HFFc6 (cell line): ENCODE data around the gene REXO5. TPM values are rescaled to one million over a fixed set of nuclear protein-coding genes. Genes with fewer than 3 reads are reported as not detected.

Experiments used
- DNase-seq: peaks from one replicate; pipeline ENCODE4 v3.0.0-alpha.2; 2018
- H3K27ac Mint-ChIP-seq: 2 replicates; pipeline ENCODE4 v1.8.0; 2020; ENCODE audit warnings: mild to moderate bottlenecking, mixed read lengths
- H3K27me3 Mint-ChIP-seq: 2 replicates; pipeline ENCODE4 v1.8.0; 2021; ENCODE audit warnings: mild to moderate bottlenecking, moderate library complexity, mixed read lengths; ENCODE audit not compliant: insufficient read depth
- H3K36me3 Mint-ChIP-seq: 2 replicates; pipeline ENCODE4 v1.8.0; 2021; ENCODE audit warnings: low read depth, mixed read lengths
- H3K4me1 Mint-ChIP-seq: 2 replicates; pipeline ENCODE4 v1.8.0; 2020; ENCODE audit warnings: low read depth, mixed read lengths
- H3K4me3 Mint-ChIP-seq: 2 replicates; pipeline ENCODE4 v1.8.0; 2020; ENCODE audit warnings: mild to moderate bottlenecking, moderate library complexity, mixed read lengths
- H3K9me3 Mint-ChIP-seq: 2 replicates; pipeline ENCODE4 v1.8.0; 2020; ENCODE audit warnings: mild to moderate bottlenecking, mixed read lengths
- CTCF ChIP-seq: fragments of 200-600 bp; sonication (generic); IDR thresholded peaks from 2 replicates; pipeline ENCODE4 v1.5.0; 2021; ENCODE audit warnings: antibody characterized with exemption, mild to moderate bottlenecking
- total RNA-seq, 6 experiments: library from RNA; stranded (reverse); fragmentation: NEBNext Ultra II Directional; extraction: Animal tissue kit (Norgen Biotek cat#: 25700); gene quantifications; 2 replicates in 1 of 6; 3 replicates in 5 of 6; pipeline ENCODE4 v1.2.3, GENCODE V29; 2021

The REXO5 gene
- total RNA-seq, 6 experiments from 2014 or later: 4.9 to 12.2 (median 9.6) TPM

GRCh38 chr16:20830372-20830771, 24.0 kb downstream of the REXO5 start:
- no peak overlapping the region for H3K27ac Mint-ChIP-seq
- H3K4me3 Mint-ChIP-seq: no peak overlapping the region
- no peaks in the 10 kb centered on the region for H3K9me3 Mint-ChIP-seq
- H3K27me3 Mint-ChIP-seq: no peaks in the 10 kb centered on the region; the same call in none of the 2 replicates
- no peak for TF ChIP-seq CTCF
- peaks cover 15% of the 10 kb centered on the region; the same call in 1 of the 2 replicates for H3K36me3 Mint-ChIP-seq
- DNase-seq: no peak
- H3K4me1 Mint-ChIP-seq: no peaks in the 10 kb centered on the region

GRCh38 chr16:20833086-20833485, 26.8 kb downstream of the REXO5 start:
- no peak for TF ChIP-seq CTCF

GRCh38 chr16:20838240-20838639, 31.9 kb downstream of the REXO5 start:
- peaks cover 42% of the 10 kb centered on the region for H3K36me3 Mint-ChIP-seq
- TF ChIP-seq CTCF: no peak
- H3K4me3 Mint-ChIP-seq: no peak overlapping the region
- no peaks in the 10 kb centered on the region for H3K4me1 Mint-ChIP-seq
- H3K27me3 Mint-ChIP-seq: no peaks in the 10 kb centered on the region; the same call in 1 of the 2 replicates
- DNase-seq: no peak
- no peaks in the 10 kb centered on the region for H3K9me3 Mint-ChIP-seq
- no peak overlapping the region for H3K27ac Mint-ChIP-seq

More at GRCh38 chr16:20833086-20833485, 26.8 kb downstream of the REXO5 start:
- no peak for DNase-seq
- H3K27ac Mint-ChIP-seq: no peak overlapping the region
- H3K9me3 Mint-ChIP-seq: no peaks in the 10 kb centered on the region
- H3K4me1 Mint-ChIP-seq: no peaks in the 10 kb centered on the region
- no peaks in the 10 kb centered on the region; the same call in none of the 2 replicates for H3K27me3 Mint-ChIP-seq
- H3K4me3 Mint-ChIP-seq: no peak overlapping the region
- peaks cover 29% of the 10 kb centered on the region for H3K36me3 Mint-ChIP-seq

GRCh38 chr16:20839504-20839903, 33.2 kb downstream of the REXO5 start:
- Mint-ChIP-seq H3K4me3 (no peak overlapping the region), H3K4me1 (no peaks in the 10 kb centered on the region), H3K27me3 (no peaks in the 10 kb centered on the region), H3K9me3 (no peaks in the 10 kb centered on the region), H3K27ac (no peak overlapping the region), H3K36me3 (peaks cover 42% of the 10 kb centered on the region)
- no peak for DNase-seq
- no peak for TF ChIP-seq CTCF

GRCh38 chr16:20844054-20844453, 37.7 kb downstream of the REXO5 start:
- Mint-ChIP-seq H3K4me1 (no peaks in the 10 kb centered on the region), H3K9me3 (no peaks in the 10 kb centered on the region), H3K27me3 (no peaks in the 10 kb centered on the region; the same call in 1 of the 2 replicates), H3K27ac (no peak overlapping the region), H3K36me3 (peaks cover 15% of the 10 kb centered on the region; the same call in 1 of the 2 replicates), H3K4me3 (no peak overlapping the region)
- no peak for TF ChIP-seq CTCF
- no peak for DNase-seq

- DNase-seq: no peak
- no peaks in the 10 kb centered on the region; the same call in 1 of the 2 replicates for H3K27me3 Mint-ChIP-seq
- no peak for TF ChIP-seq CTCF
- H3K4me3 Mint-ChIP-seq: no peak overlapping the region
- no peak overlapping the region for H3K27ac Mint-ChIP-seq
- no peaks in the 10 kb centered on the region for H3K9me3 Mint-ChIP-seq
- H3K36me3 Mint-ChIP-seq: peaks cover 15% of the 10 kb centered on the region; the same call in 1 of the 2 replicates
- peaks cover 1% of the 10 kb centered on the region for H3K4me1 Mint-ChIP-seq
These were observed 38.3 kb downstream of the REXO5 start for GRCh38 chr16:20844588-20844987.
